G401.6 (cell line): Measurements from ENCODE around the gene PPOX.

Experiments used
- FAIRE-seq: peaks from 2 replicates; lab custom pipeline; 2012; peaks lifted over from hg19 to GRCh38; lab: Jason Lieb, UNC

The PPOX gene

GRCh38 chr1:161198194-161198896 is 32.1 kb downstream of the PPOX start:
- FAIRE-seq: no peak

- no peak for FAIRE-seq
These were observed 32.7 kb downstream of the PPOX start, which contains the start of gene ADAMTS4 for GRCh38 chr1:161198897-161199431. ADAMTS4 (minus strand) TSS chr1:161199054; CDS start chr1:161198627, 427 bp downstream.

GRCh38 chr1:161199506-161200139 is 33.4 kb downstream of the PPOX start:
- FAIRE-seq: no peak

- FAIRE-seq: no peak
These were observed 34.3 kb downstream of the PPOX start for GRCh38 chr1:161200421-161200991.

- no peak for FAIRE-seq
These were observed 35.0 kb downstream of the PPOX start for GRCh38 chr1:161200992-161201835.

GRCh38 chr1:161201836-161202712 is 35.8 kb downstream of the PPOX start, which contains the start of gene NDUFS2:
NDUFS2 (plus strand) TSS chr1:161202367; CDS start chr1:161202386, 19 bp downstream.
- peak; percentile 97 for FAIRE-seq

- no peak for FAIRE-seq
These were observed 40.4 kb downstream of the PPOX start for GRCh38 chr1:161206411-161207140.

- FAIRE-seq: no peak
These were observed 40.9 kb downstream of the PPOX start for GRCh38 chr1:161207173-161207572.

- peak; percentile 52 for FAIRE-seq
These were observed 43.7 kb downstream of the PPOX start for GRCh38 chr1:161209790-161210409.

- FAIRE-seq: no peak
These were observed 48.1 kb downstream of the PPOX start for GRCh38 chr1:161214369-161214768.

GRCh38 chr1:161215076-161215475 is 48.9 kb downstream of the PPOX start, which contains the start of gene FCER1G:
FCER1G (plus strand) TSS chr1:161215295; CDS start chr1:161215322, 27 bp downstream.
- no peak for FAIRE-seq

GRCh38 chr1:161216945-161217712 is 50.9 kb downstream of the PPOX start:
- FAIRE-seq: no peak

- FAIRE-seq: no peak
These were observed 51.6 kb downstream of the PPOX start for GRCh38 chr1:161217831-161218230.

GRCh38 chr1:161218301-161219077 is 52.3 kb downstream of the PPOX start:
- FAIRE-seq: no peak

GRCh38 chr1:161219078-161219892 is 53.1 kb downstream of the PPOX start:
- FAIRE-seq: no peak

GRCh38 chr1:161220002-161220401 is 53.8 kb downstream of the PPOX start:
- FAIRE-seq: no peak
